H54 (cell line): Measurements from ENCODE around the gene GDI2.

Experiments
- DNase-seq: peaks from one replicate; pipeline ENCODE4 v3.0.0; 2011; ENCODE audit warnings: low spot score, mixed read lengths; ENCODE audit not compliant: insufficient read length
- FAIRE-seq: peaks from 3 replicates; lab custom pipeline; 2011; peaks lifted over from hg19 to GRCh38; lab: Jason Lieb, UNC
- POLR2A ChIP-seq: IDR thresholded peaks from 2 replicates; pipeline ENCODE4 v1.6.1; 2011; ENCODE audit warnings: low read depth, mild to moderate bottlenecking, low read length

The GDI2 gene

GRCh38 chr10:5761220-5761619 is 52.0 kb downstream of the GDI2 start:
- no peak for FAIRE-seq
- TF ChIP-seq POLR2A = no peak
- no peak for DNase-seq

- DNase-seq (no peak), FAIRE-seq (no peak)
- no peak for TF ChIP-seq POLR2A
Measured at GRCh38 chr10:5760515-5760914, 52.7 kb downstream of the GDI2 start.

- TF ChIP-seq POLR2A = no peak
- FAIRE-seq = no peak
- DNase-seq = no peak
Measured at GRCh38 chr10:5758927-5759326, 54.3 kb downstream of the GDI2 start.

DNA sequence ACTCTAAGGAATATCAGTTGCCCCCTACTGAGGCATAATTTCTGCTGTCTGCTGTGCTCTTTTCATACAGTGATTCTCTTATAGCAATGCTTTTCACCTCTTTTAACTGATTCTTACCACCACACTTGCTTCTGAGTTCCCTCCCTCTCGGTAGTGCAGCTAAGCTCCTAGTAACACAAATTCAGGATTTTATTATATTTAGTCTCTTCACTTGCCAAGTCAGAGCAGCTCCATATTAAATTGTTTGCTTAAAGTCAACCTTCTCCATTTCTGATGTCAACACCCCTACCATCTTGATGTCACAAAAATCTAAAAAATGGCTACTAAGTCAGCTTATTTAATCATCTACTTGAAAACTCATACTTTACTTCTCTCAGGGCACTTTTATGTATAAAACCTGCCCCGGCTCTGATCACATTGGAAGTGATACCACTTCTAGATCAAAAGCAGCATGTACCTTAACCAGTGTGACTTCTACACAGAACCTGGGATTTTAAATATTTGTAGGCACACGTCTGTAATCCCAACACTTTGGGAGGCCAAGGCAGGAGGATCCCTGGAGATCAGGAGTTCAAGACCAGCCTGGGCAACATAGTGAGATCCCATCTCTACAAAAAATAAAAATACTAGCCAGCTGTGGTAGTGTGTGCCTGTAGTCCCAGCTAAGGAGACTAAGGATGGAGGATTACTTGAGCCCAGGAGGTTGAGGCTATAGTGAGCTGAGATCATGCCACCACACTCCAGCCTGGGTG is 55.3 kb downstream of the GDI2 start:
- FAIRE-seq (no peak), DNase-seq (no peak)
- no peak for TF ChIP-seq POLR2A

- TF ChIP-seq POLR2A = no peak
- DNase-seq (no peak), FAIRE-seq (no peak)
Measured at GRCh38 chr10:5752301-5752871, 60.8 kb downstream of the GDI2 start.

GRCh38 chr10:5751601-5752253 is 61.5 kb downstream of the GDI2 start:
- DNase-seq = no peak
- no peak for TF ChIP-seq POLR2A
- no peak for FAIRE-seq

GRCh38 chr10:5748394-5748803 is 64.8 kb downstream of the GDI2 start:
- no peak for DNase-seq
- TF ChIP-seq POLR2A = no peak
- no peak for FAIRE-seq

GRCh38 chr10:5746197-5746596 is 67.0 kb downstream of the GDI2 start:
- TF ChIP-seq POLR2A = no peak
- DNase-seq = no peak
- FAIRE-seq = no peak

DNA sequence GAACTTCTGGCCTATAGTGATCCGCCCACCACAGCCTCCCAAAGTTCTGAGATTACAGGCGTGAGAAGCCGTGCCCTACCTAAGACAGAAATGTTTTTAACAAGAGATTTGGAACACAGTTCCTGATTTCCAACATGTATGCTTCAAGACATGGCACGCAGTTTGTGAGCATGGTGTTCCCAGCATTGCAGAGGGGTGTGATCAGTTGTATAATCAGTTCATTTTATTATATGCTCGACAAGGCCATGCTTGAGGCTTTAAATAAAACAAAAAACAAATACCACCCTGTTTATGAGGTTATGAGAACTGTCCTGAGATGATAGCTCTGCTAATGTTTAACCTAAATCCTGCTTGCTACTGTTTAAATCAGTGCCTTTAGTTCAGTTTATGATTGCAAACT is 68.4 kb downstream of the GDI2 start:
- DNase-seq (no peak), FAIRE-seq (no peak)
- no peak for TF ChIP-seq POLR2A

DNA sequence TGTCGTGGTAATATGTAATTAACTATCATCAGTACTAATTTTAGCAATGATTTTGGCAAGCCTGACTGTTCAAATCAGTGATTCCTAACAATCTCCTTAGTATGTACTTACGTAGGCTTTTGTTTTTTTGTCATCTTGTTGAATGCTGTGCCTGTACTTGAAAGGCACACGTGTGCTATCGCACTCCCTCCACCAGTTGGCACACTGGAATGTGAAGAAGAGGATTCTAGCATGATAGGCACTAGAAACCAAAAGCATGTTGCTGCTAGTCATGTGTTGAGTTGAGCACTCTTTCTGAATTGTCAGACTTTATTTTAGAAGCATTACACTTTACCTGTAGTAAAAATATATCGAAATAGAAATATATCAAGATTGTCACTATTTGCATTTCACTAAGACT is 69.5 kb downstream of the GDI2 start:
- FAIRE-seq (no peak), DNase-seq (no peak)
- TF ChIP-seq POLR2A = no peak

DNA sequence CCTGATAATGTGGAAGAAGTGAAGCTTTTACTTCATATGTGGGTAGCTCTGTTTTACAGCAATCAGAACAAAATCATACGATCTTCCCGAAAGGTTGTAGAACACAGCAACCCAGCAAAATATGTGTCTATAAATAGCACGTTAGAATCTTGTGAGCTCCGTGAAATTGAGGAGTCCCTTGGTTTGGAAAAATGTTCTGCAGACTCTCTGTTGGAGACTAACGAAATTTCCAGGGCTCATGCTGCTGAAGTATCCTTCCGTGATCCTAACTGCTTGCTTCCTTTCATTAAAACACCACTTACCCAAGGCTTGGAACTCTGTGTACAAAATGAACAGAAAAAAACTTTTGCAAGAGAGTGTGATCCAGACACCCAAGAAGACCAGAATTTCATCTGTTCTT is 71.1 kb downstream of the GDI2 start:
- FAIRE-seq (no peak), DNase-seq (no peak)
- TF ChIP-seq POLR2A = no peak

- DNase-seq = no peak
- FAIRE-seq = no peak
- no peak for TF ChIP-seq POLR2A
Measured at GRCh38 chr10:5741276-5741675, 72.0 kb downstream of the GDI2 start.

- FAIRE-seq = no peak
- no peak for DNase-seq
Measured at GRCh38 chr10:5738427-5738826, 74.8 kb downstream of the GDI2 start.

DNA sequence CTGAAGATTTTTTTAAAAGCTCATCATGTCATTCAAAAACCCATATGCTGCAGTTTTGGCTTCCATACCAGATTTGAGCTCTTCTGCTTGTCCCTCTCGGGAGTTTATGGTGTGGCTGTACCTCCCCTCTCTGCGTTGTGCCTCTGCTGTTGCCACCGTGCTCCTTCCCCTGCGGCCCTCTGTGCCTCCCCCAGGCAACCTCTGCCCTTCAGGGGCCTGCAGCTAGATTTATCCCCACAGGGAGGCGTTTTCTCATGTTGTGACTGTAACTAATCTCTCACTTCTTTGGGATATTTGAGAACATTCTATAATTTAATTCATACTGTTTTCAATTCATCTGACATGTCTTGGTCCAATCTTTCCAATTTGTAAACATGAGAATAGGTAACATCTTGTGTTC is 75.9 kb downstream of the GDI2 start:
- no peak for TF ChIP-seq POLR2A
- FAIRE-seq = no peak
- DNase-seq = no peak

More at GRCh38 chr10:5738427-5738826, 74.8 kb downstream of the GDI2 start:
- no peak for TF ChIP-seq POLR2A
